Measurements from ENCODE around the gene GLTP. TPM values are rescaled to one million over a fixed set of nuclear protein-coding genes. Genes with fewer than 3 reads are reported as not detected.
"Not testable (repeated sequence)": the region's sequence is repeated elsewhere in the genome, so short reads cannot be mapped to it uniquely, and the experiment has no call there.

Gene GLTP
- total and polyA plus RNA-seq, 2 of the 13 experiments (the other 11 are each of a cell fraction or from before 2014, with no cell fraction given), result 10.7 to 12.9 TPM

GRCh38 chr12:109899783-109900751, 19.7 kb upstream of the GLTP start, which contains the start of gene TCHP (continued):
- TF ChIP-seq FOXA3 (CRISPR knock-in tag; IDR thresholded peaks at IDR 0.05), result peak; percentile 63
- no peak for TF ChIP-seq ZNF646 (CRISPR knock-in tag; IDR thresholded peaks at IDR 0.05)
- TF ChIP-seq ZNF367 (CRISPR knock-in tag; IDR thresholded peaks at IDR 0.05; ENCODE audit: borderline replicate concordance), result no peak

- POLR2A ChIA-PET, result interaction anchor here (2.0 kb wide), 1 partner anchor 9 kb away, joined by 6 read pairs; no protein-coding TSS in a partner anchor
- intact Hi-C loops (cut with micrococcal nuclease; ENCODE audit: unreplicated experiment); DNase-seq (ENCODE audit: low spot score); H3K27me3 ChIP-seq (ENCODE audit: control insufficient read depth in 1 of 2, insufficient read depth in 2 of 2, low read length in 2 of 2); FAIRE-seq; BruUV-seq (replicated peaks); in situ Hi-C loops (cut with HindIII; ENCODE audit: extremely low pct_ligation_motif_present, low pct_unique_long_range_greater_than_20kb); H3K9me3 ChIP-seq (ENCODE audit: low read length); H3K27ac ChIP-seq (ENCODE audit: extremely low read length, insufficient read depth, low read length); H4K20me1 ChIP-seq (ENCODE audit: insufficient read depth, low read length); ATAC-seq: not testable (repeated sequence)
- H3K4me2 ChIP-seq (ENCODE audit: low read depth, low read length), result peak overlapping the region; percentile 96
- peak overlapping the region; percentile 96 for H2AFZ ChIP-seq (ENCODE audit: low read length)
- 93% methylated on average over 15 of the region's 15 CpGs for WGBS (ENCODE audit: low lambda C conversion rate)
- peak overlapping the region; percentile 83; the same call in 1 of the 2 replicates for H3K9ac ChIP-seq (ENCODE audit: insufficient read depth, low read depth, low read length)
- H3K4me1 ChIP-seq (ENCODE audit: insufficient read depth, low read length), result peaks cover 56% of the 10 kb centered on the region
- CTCF ChIA-PET (ENCODE audit: low intra/inter-chr PET ratio, low total read pairs), result interaction anchor here (1.1 kb wide), 1 partner anchor 94 kb away, joined by 3 read pairs; no protein-coding TSS in a partner anchor
- peaks cover 4 to 14% of the 10 kb centered on the region in 2 experiments for H3K36me3 ChIP-seq (replicated peaks in 1 of 2; ENCODE audit: control insufficient read depth in 1 of 2, insufficient read depth in 2 of 2, low read length in 2 of 2)
- H3K79me2 ChIP-seq (ENCODE audit: insufficient read depth, low read length), result peaks cover 18% of the 10 kb centered on the region
- H3K4me3 ChIP-seq (replicated peaks in 1 of 3; ENCODE audit: insufficient read depth in 1 of 3, low read depth in 2 of 3, low read length in 3 of 3), result peak overlapping the region in 2 of 3 experiments; percentile 68 to 81; a peak in 2 of 6 replicates
These were observed 19.0 kb upstream of the GLTP start for GRCh38 chr12:109899345-109899744.
